Spleen (tissue), 7 donors: ENCODE data around the gene SECISBP2L.

Experiments used
- POLR2A ChIP-seq, 3 donors: fragments of 450-650 bp; IDR thresholded peaks; one replicate each; pipeline ENCODE4 v1.5.1; 2017; ENCODE audit warnings: antibody characterized with exemption in 3 of 3, mild to moderate bottlenecking in 1 of 3
- POLR2AphosphoS5 ChIP-seq, 3 donors: sonication (generic); formaldehyde crosslinking; IDR thresholded peaks; one replicate each; pipeline ENCODE4 v1.5.1; 2017; ENCODE audit warnings: antibody characterized with exemption in 3 of 3
- TF ChIP-seq, protein P1 (sequence below), 11 experiments: fragments of 200-600 bp in 7 of 11; fragments of 450-650 bp in 4 of 11; sonication (generic) in 4 of 11; IDR thresholded peaks in 8 of 11; conservative IDR thresholded peaks in 3 of 11; 1 replicate in 7 of 11; 2 replicates in 4 of 11; pipeline versions ENCODE4 v1.4.0 to v1.8.0; 2016 to 2021; ENCODE audit warnings: antibody characterized with exemption in 11 of 11, inconsistent platforms in 4 of 11, mild to moderate bottlenecking in 1 of 11
- donor health status: DM: no; HTN: no; CAD: no; lungs with moderate emphysema.
- donor health status: DM: no; HTN: no; CAD: no.
- donor health status: DM: no; HTN: no; CAD: no.

DNA sequence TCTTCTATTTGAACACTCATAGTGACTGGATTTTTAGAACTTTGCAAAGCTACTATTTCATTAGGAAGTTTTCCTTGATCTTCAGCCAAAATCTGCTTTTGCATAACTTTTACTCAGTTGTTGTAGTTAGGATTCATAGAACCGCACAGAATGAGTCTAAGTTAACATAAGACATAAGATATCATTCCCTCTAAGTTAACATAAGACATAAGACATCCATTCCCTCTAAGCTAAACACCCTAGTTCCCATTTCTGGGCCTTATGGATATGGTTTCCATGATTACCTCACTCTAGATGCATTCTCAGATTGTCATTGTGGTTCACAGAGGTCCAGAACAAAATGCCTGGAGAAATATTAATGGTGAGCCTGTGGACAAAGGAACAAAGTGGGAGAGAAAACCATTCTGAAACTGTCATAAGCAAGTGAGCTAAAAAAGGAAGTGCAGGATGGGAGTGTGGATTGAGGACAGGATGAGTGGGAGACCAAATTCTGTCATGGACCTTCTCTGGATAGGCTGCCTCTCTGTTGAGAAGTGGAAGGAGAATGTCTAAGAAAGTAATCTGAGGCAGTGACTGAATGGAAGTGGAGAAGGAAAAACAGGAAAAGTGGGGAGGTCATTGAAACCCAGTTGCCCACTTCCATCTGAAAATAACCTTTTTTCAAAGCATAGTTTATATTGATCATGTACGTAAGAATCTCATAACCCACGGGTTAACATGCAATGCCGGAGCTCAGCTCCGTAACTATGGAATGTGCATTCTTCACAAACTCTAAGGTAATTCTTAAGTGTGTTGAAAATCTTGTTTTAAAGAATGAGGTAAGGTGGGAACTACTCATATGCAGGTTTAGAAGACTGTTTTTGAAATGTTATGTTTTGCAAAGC is 37.4 kb upstream of the SECISBP2L start:
- TF ChIP-seq, protein P1, sequence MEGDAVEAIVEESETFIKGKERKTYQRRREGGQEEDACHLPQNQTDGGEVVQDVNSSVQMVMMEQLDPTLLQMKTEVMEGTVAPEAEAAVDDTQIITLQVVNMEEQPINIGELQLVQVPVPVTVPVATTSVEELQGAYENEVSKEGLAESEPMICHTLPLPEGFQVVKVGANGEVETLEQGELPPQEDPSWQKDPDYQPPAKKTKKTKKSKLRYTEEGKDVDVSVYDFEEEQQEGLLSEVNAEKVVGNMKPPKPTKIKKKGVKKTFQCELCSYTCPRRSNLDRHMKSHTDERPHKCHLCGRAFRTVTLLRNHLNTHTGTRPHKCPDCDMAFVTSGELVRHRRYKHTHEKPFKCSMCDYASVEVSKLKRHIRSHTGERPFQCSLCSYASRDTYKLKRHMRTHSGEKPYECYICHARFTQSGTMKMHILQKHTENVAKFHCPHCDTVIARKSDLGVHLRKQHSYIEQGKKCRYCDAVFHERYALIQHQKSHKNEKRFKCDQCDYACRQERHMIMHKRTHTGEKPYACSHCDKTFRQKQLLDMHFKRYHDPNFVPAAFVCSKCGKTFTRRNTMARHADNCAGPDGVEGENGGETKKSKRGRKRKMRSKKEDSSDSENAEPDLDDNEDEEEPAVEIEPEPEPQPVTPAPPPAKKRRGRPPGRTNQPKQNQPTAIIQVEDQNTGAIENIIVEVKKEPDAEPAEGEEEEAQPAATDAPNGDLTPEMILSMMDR (IDR thresholded peaks at IDR 0.05 in 8 of 11, conservative IDR thresholded peaks at IDR 0.05 in 3 of 11), result no peak
- TF ChIP-seq POLR2A (IDR thresholded peaks at IDR 0.05) (no peak), POLR2AphosphoS5 (IDR thresholded peaks at IDR 0.05) (no peak)
